Hair follicle dermal papilla cell (primary cell): ENCODE data around the gene TEX13D. TPM values are rescaled to one million over a fixed set of nuclear protein-coding genes. Genes with fewer than 3 reads are reported as not detected.

Source experiments
- small RNA-seq: library from RNA; depleted of rRNA; stranded (forward); fragments of <200 nt; gene quantifications from one replicate; pipeline ENCODE3, GENCODE V24; 2012
- total RNA-seq: library from RNA; depleted of rRNA; stranded (reverse); fragments of >200 nt; gene quantifications from 2 replicates; pipeline ENCODE4 v1.2.3, GENCODE V29; 2012

Gene TEX13D
- not detected in 2 replicates for total RNA-seq

DNA sequence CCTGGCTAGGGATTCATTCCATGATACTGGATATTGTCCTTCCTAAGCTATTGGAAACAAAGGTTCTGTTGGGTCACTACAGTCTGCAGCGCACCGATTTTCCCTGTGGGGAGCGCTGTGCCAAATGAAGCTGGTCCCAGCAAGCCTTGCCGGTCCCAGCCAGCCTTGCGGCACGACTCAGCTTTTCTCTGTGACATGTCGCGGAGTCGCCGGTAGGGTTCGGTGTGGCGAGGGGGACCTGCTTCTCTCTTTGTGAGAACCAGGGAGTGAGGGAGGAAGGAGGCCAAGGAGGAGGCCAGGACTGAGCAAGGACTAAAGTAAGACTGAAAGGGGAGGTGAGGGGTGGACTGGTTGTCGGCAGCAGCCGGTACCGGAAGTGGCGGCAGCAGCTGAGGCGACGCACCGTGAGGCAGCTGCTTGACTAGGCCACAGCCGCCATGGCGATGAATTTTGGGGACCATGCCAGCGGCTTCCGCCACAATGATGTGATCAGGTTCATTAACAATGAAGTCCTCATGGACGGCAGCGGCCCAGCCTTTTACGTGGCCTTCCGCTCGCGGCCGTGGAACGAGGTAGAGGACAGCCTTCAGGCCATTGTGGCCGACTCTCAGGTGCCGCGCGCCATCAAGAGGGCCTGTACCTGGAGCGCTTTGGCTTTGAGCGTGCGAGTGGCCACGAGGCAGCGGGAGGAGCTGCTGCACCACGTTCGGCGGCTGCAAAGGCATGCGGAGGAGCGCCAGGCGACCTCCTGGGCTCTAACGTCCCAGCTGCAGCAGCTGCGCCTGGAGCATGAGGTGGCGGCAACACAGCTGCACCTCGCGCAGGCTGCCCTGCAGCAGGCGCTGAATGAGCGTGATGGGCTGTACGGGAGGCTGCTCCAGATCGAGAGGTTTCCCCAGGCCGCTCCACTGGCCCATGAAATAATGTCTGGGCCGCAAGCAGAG, at the start of gene TEX13D:
Gene TEX13D (plus strand): TSS at position 180 of the 944 bp plus-strand sequence. CDS start 258 bp downstream, at position 438.

DNA sequence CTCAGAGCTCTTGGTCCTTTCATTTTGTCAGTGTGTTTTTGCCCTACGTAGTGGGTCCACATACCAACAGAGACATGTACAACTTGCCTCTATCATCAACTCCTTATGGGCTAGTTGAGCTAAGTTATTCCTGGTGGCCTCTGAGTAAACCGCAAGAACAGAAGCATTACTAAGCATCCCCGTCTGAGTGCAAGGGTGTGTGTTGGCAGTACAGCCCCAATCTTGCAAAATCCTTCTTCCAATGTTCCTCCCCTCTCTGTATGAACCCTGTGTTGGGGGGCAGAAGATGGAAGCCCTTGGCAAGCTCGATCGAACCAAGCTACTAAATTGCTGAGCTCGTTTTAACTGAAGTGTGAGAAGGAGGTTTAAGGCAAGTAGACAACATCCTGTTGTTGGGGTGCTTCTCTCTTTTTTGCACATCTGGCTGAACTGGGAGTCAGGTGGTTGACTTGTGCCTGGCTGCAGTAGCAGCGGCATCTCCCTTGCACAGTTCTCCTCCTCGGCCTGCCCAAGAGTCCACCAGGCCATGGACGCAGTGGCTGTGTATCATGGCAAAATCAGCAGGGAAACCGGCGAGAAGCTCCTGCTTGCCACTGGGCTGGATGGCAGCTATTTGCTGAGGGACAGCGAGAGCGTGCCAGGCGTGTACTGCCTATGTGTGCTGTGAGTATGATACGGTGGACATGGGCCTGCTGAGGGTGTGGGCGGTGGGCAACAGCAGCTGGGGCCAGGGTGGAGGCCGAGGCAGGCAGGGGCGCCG, 13.8 kb downstream of the TEX13D start, which contains the start of gene SH2D1A:
Gene SH2D1A (plus strand): TSS at position 447 of the 760 bp plus-strand sequence. CDS start 80 bp downstream, at position 527.

Small RNAs within 50 kb of the gene (small RNA-seq; reads per million reads assigned to genes)
- not detected for gene AL022718.1

Other genes starting within 250 kb of the TEX13D start
- gene SH2D1A, start 13.9 kb downstream of the TEX13D start, total RNA-seq, result not detected in 2 replicates